Stimulated activated naive B cell treated with anti-CD40 and anti-IgM and Interleukin-4, amounts not matched to agents 10 μg/mL and 1 μg/mL and 100 μg/mL, for 72 hours (primary cell): ENCODE data around the gene DNTTIP2.
"Not testable (repeated sequence)": the region's sequence is repeated elsewhere in the genome, so short reads cannot be mapped to it uniquely, and the experiment has no call there.

Experiments
- ATAC-seq, 2 donors: fragments of 150-1000 bp; cut with Tn5 transposase; replicated peaks; 2 replicates each; pipeline ENCODE4 v1.10.0; 2021; ENCODE audit warnings: moderate library complexity in 1 of 2
- DNase-seq: peaks from one replicate; pipeline ENCODE4 v3.0.0; 2021
- H3K27ac Mint-ChIP-seq: one replicate; pipeline ENCODE4 v1.8.0; 2022; ENCODE audit warnings: mild to moderate bottlenecking, mixed read lengths
- H3K27me3 Mint-ChIP-seq, 2 donors: one replicate each; pipeline ENCODE4 v1.8.0; 2022; ENCODE audit warnings: mixed read lengths in 2 of 2
- H3K36me3 Mint-ChIP-seq, 2 donors: one replicate each; pipeline ENCODE4 v1.8.0; 2022; ENCODE audit warnings: mixed read lengths in 2 of 2, mild to moderate bottlenecking in 1 of 2
- H3K4me1 Mint-ChIP-seq, 2 donors: one replicate each; pipeline ENCODE4 v1.8.0; 2022; ENCODE audit warnings: mixed read lengths in 2 of 2, mild to moderate bottlenecking in 1 of 2
- H3K4me3 Mint-ChIP-seq, 2 donors: one replicate each; pipeline ENCODE4 v1.8.0; 2022; ENCODE audit warnings: mild to moderate bottlenecking in 2 of 2, mixed read lengths in 2 of 2, moderate library complexity in 1 of 2
- H3K9me3 Mint-ChIP-seq, 2 donors: one replicate each; pipeline ENCODE4 v1.8.0; 2022; ENCODE audit warnings: mixed read lengths in 2 of 2, mild to moderate bottlenecking in 1 of 2

DNTTIP2 gene

GRCh38 chr1:93844262-93845045 is 34.6 kb downstream of the DNTTIP2 start:
- Mint-ChIP-seq H3K4me3 (no peak overlapping the region), H3K9me3 (peaks cover 0 to 2% of the 10 kb centered on the region in 2 donors), H3K36me3 (peaks cover 5 to 8% of the 10 kb centered on the region in 2 donors), H3K4me1 (peaks cover 20 to 36% of the 10 kb centered on the region in 2 donors), H3K27ac (peak overlapping the region; percentile 42), H3K27me3 (peaks cover 5 to 6% of the 10 kb centered on the region in 2 donors)
- no peak for ATAC-seq
- DNase-seq, result peak; percentile 23

- peaks cover 5 to 8% of the 10 kb centered on the region in 2 donors for H3K36me3 Mint-ChIP-seq
- peaks cover 17 to 33% of the 10 kb centered on the region in 2 donors for H3K4me1 Mint-ChIP-seq
- H3K27ac Mint-ChIP-seq, result no peak overlapping the region
- peaks cover 0 to 2% of the 10 kb centered on the region in 2 donors for H3K9me3 Mint-ChIP-seq
- H3K27me3 Mint-ChIP-seq, result peaks cover 5 to 6% of the 10 kb centered on the region in 2 donors
- H3K4me3 Mint-ChIP-seq, result no peak overlapping the region
- DNase-seq (no peak), ATAC-seq (no peak)
Observed at GRCh38 chr1:93842750-93843500, 36.1 kb downstream of the DNTTIP2 start.

GRCh38 chr1:93841771-93842170 is 37.2 kb downstream of the DNTTIP2 start:
- no peaks in the 10 kb centered on the region for H3K9me3 Mint-ChIP-seq
- no peaks in the 10 kb centered on the region for H3K36me3 Mint-ChIP-seq
- peaks cover 10 to 23% of the 10 kb centered on the region in 2 donors for H3K4me1 Mint-ChIP-seq
- DNase-seq (no peak), ATAC-seq (no peak)
- no peak overlapping the region for H3K27ac Mint-ChIP-seq
- no peak overlapping the region for H3K4me3 Mint-ChIP-seq
- no peaks in the 10 kb centered on the region for H3K27me3 Mint-ChIP-seq

GRCh38 chr1:93840956-93841482 is 38.0 kb downstream of the DNTTIP2 start:
- Mint-ChIP-seq H3K27ac (no peak overlapping the region), H3K4me1 (peaks cover 10 to 19% of the 10 kb centered on the region in 2 donors), H3K27me3 (no peaks in the 10 kb centered on the region), H3K36me3 (no peaks in the 10 kb centered on the region), H3K4me3 (no peak overlapping the region), H3K9me3 (no peaks in the 10 kb centered on the region)
- no peak for ATAC-seq
- no peak for DNase-seq

GRCh38 chr1:93839753-93840152 is 39.3 kb downstream of the DNTTIP2 start:
- peaks cover 0 to 2% of the 10 kb centered on the region in 2 donors for H3K36me3 Mint-ChIP-seq
- no peak overlapping the region for H3K27ac Mint-ChIP-seq
- no peaks in the 10 kb centered on the region for H3K27me3 Mint-ChIP-seq
- no peak overlapping the region for H3K4me3 Mint-ChIP-seq
- H3K9me3 Mint-ChIP-seq, result peaks cover 0 to 2% of the 10 kb centered on the region in 2 donors
- ATAC-seq (no peak), DNase-seq (no peak)
- peaks cover 3 to 7% of the 10 kb centered on the region in 2 donors for H3K4me1 Mint-ChIP-seq

- Mint-ChIP-seq H3K9me3 (peaks cover 4 to 6% of the 10 kb centered on the region in 2 donors), H3K36me3 (peaks cover 2 to 6% of the 10 kb centered on the region in 2 donors), H3K4me1 (peaks cover 1 to 3% of the 10 kb centered on the region in 2 donors), H3K4me3 (no peak overlapping the region), H3K27ac (no peak overlapping the region), H3K27me3 (no peaks in the 10 kb centered on the region)
- DNase-seq, result no peak
- peak in 1 of 2 donors; percentile 54 for ATAC-seq
Observed at GRCh38 chr1:93839307-93839706, 39.7 kb downstream of the DNTTIP2 start.

GRCh38 chr1:93837961-93838360 is 41.0 kb downstream of the DNTTIP2 start:
- peaks cover 9 to 12% of the 10 kb centered on the region in 2 donors for H3K9me3 Mint-ChIP-seq
- no peak for ATAC-seq
- no peak for DNase-seq
- H3K4me3 Mint-ChIP-seq, result no peak overlapping the region
- no peak overlapping the region for H3K27ac Mint-ChIP-seq
- H3K27me3 Mint-ChIP-seq, result no peaks in the 10 kb centered on the region
- peaks cover 0 to 1% of the 10 kb centered on the region in 2 donors for H3K4me1 Mint-ChIP-seq
- H3K36me3 Mint-ChIP-seq, result peaks cover 7 to 12% of the 10 kb centered on the region in 2 donors

- Mint-ChIP-seq H3K36me3 (peaks cover 12 to 31% of the 10 kb centered on the region in 2 donors), H3K9me3 (peaks cover 18 to 28% of the 10 kb centered on the region in 2 donors)
- not testable (repeated sequence) for DNase-seq, H3K27me3 Mint-ChIP-seq, H3K4me1 Mint-ChIP-seq, H3K27ac Mint-ChIP-seq, H3K4me3 Mint-ChIP-seq, ATAC-seq
Observed at GRCh38 chr1:93833293-93833692, 45.7 kb downstream of the DNTTIP2 start.

GRCh38 chr1:93829061-93829460 is 49.9 kb downstream of the DNTTIP2 start:
- H3K4me3 Mint-ChIP-seq, result no peak overlapping the region
- no peak overlapping the region for H3K27ac Mint-ChIP-seq
- no peaks in the 10 kb centered on the region for H3K27me3 Mint-ChIP-seq
- ATAC-seq (no peak), DNase-seq (no peak)
- peaks cover 12 to 19% of the 10 kb centered on the region in 2 donors for H3K9me3 Mint-ChIP-seq
- peaks cover 8 to 23% of the 10 kb centered on the region in 2 donors for H3K36me3 Mint-ChIP-seq
- H3K4me1 Mint-ChIP-seq, result peaks cover 0 to 2% of the 10 kb centered on the region in 2 donors

- ATAC-seq (no peak), DNase-seq (no peak)
- Mint-ChIP-seq H3K4me1 (peaks cover 0 to 2% of the 10 kb centered on the region in 2 donors), H3K27me3 (no peaks in the 10 kb centered on the region), H3K9me3 (peaks cover 11 to 17% of the 10 kb centered on the region in 2 donors), H3K27ac (no peak overlapping the region), H3K36me3 (peaks cover 6 to 21% of the 10 kb centered on the region in 2 donors), H3K4me3 (no peak overlapping the region)
Observed at GRCh38 chr1:93828367-93828755, 50.6 kb downstream of the DNTTIP2 start.

- Mint-ChIP-seq H3K9me3 (peaks cover 8 to 14% of the 10 kb centered on the region in 2 donors), H3K27me3 (no peaks in the 10 kb centered on the region), H3K4me1 (peaks cover 0 to 2% of the 10 kb centered on the region in 2 donors), H3K27ac (no peak overlapping the region), H3K36me3 (peaks cover 4 to 18% of the 10 kb centered on the region in 2 donors), H3K4me3 (no peak overlapping the region)
- no peak for DNase-seq
- no peak for ATAC-seq
Observed at GRCh38 chr1:93827633-93828366, 51.2 kb downstream of the DNTTIP2 start.

- Mint-ChIP-seq H3K9me3 (peaks cover 6 to 11% of the 10 kb centered on the region in 2 donors), H3K27me3 (no peaks in the 10 kb centered on the region), H3K4me1 (peaks cover 0 to 2% of the 10 kb centered on the region in 2 donors), H3K4me3 (no peak overlapping the region), H3K27ac (no peak overlapping the region), H3K36me3 (peaks cover 3 to 16% of the 10 kb centered on the region in 2 donors)
- ATAC-seq, result no peak
- no peak for DNase-seq
Observed at GRCh38 chr1:93827128-93827527, 51.9 kb downstream of the DNTTIP2 start.

GRCh38 chr1:93824834-93825233 is 54.2 kb downstream of the DNTTIP2 start:
- DNase-seq (no peak), ATAC-seq (no peak)
- Mint-ChIP-seq H3K36me3 (no peaks in the 10 kb centered on the region), H3K4me3 (no peak overlapping the region), H3K9me3 (no peaks in the 10 kb centered on the region), H3K27ac (no peak overlapping the region), H3K4me1 (no peaks in the 10 kb centered on the region), H3K27me3 (no peaks in the 10 kb centered on the region)
